GM19324 (cell line): ENCODE data around the gene RPS6KA5.

Experiments
- ATAC-seq: cut with Tn5 transposase; IDR thresholded peaks from one replicate; pipeline ENCODE4 v1.9.1; 2021; ENCODE audit warnings: mild to moderate bottlenecking, moderate library complexity; ENCODE audit not compliant: unreplicated experiment, low FRiP score

RPS6KA5 gene

DNA sequence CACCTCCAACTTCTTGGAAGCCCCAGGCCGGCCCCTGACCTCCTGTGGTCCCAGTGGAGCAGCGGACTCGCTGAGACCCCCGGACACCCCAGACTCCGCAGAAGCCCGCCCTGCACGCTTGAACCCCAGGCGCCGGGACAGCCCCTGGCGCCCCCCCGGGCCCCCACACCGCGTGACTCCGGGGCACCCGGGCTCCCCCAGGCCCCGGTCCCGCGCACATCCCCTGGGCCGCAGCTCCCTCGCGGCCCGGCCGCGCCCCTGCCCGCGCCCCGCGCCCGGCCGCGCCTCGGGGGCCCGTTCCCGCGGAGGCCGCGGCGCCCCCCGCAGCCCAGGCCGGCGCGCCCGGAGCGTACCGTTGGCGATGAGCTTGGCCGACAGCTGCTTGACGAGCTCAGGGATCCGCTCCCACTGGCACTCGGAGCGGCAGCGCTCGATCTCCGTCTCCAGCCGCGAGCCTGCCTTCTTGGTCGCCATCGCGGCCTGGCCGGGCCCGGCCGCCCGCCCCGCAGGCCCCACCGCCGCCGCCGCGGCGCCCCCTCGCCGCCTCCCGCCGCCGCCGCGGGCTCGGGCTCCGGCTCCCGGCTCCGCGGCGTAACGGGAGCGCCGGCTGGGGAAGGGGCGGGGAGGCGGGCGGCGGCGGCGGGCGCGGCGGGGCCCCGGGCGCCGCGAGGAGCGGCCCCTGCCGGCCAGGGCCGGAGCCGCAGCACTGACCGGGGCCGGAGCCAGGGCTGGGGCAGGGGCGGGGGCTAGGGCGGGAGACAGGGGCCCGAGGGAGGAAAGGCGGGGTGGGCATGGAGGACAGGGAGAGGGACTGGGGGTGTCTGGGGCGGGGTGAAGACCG, 244.4 kb downstream of the RPS6KA5 start, which contains the start of gene TTC7B:
Gene TTC7B (minus strand): TSS at position 609 of the 841 bp plus-strand sequence. CDS start 135 bp downstream, at position 474.
- ATAC-seq: peak; percentile 51

DNA sequence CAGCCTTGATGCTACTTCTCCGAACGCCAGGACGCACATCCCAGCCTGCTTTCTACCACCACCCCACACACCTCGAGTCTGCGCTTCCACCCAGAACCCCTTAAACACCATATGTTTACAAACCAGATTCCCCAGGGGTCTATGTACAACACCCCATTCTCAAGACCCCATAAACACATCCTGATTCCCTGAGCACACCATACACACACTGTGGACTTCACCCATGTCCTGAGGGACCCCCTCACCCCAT, 244.9 kb downstream of the RPS6KA5 start:
- no peak for ATAC-seq

DNA sequence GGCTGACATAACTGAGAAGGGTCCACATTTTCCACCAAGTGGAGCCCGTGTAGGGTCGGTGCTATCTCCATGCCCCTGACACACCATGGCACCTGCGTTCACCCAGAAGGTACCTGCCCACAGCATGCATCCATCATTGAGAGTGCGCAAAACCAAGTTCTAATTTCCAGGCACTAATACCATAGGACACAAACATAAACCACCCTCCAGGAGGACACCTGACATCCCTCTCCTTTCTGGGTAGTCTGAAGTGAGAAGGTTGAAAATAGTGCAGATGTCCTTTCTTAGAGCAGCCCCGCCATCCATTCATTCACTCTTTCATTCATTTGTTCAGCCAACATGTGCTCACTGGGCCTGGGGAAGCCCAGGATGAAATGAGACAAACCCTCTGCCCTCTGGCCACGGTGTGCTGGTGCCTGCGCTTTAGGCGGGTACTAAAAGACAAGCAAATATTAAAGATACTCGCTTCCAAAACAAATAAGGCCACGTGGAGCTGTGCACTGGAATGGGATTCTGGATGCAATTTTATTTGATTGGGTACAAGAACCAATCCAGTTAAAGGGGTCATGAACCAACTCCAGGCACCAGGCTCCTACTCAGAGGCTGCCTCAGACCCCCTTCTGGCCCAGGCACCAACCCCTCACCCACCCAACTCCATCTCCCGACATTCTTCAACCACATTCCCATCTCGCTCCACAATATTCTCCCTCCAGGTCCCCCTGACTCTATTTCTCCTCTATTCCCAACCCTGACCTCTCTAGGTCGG, 245.5 kb downstream of the RPS6KA5 start:
- ATAC-seq: no peak

DNA sequence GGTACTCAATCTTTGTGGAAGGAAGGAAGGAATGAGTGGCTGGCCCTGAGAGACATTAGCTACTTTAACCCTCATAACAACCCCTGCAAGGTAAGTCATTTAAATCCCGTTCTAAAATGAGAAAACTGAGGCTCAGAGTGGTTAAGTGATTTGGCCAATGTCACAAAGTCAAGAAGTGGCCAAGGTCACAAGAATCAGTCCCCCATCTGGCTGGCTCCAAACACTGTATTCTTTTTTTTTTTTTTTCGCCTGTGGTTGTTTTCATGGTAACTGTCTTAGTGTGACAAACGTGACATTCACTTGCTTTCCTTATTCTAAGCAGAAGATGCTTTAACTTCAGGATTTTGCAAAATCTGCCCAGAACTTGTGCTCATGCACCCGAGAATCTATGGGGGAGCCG, 247.0 kb downstream of the RPS6KA5 start:
- ATAC-seq: no peak

DNA sequence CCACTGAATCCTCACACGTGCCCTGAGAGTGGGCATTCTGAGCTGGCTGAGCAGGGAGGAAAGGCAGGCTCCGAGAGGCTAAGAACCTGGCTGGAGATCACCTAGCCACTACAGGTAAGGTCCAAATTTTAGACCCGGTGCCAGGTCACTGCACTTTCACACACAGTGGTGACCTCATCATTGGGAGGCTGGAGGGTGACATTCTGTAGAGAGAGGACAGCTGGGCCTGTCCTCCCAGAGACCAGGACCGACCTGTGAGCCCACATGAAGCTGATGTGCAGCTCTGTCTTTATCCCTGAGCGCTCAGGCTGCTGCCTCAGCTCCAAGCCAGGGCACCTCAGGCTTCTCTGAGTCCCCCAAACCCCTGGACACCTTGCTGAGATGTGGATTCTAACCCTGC, 248.3 kb downstream of the RPS6KA5 start:
- no peak for ATAC-seq

DNA sequence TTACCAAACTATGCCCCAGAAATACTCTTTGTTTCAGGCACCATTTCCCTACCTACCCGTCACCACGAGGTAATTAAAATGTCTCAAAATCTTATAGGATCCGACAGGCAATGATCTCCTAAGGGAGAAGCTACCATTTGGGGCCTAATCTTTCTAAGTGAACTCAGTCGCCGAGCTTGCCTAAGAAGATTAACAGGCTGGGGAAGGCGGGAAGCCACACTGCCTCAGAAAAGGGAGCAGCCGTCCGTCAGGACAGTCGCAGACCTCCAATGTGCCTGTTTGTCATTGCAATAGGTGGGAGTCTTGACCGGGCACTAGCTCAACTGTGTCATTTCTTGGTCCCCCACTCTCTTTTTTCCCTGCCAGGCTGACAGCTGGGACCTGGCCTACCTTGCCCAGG, 248.8 kb downstream of the RPS6KA5 start:
- no peak for ATAC-seq

DNA sequence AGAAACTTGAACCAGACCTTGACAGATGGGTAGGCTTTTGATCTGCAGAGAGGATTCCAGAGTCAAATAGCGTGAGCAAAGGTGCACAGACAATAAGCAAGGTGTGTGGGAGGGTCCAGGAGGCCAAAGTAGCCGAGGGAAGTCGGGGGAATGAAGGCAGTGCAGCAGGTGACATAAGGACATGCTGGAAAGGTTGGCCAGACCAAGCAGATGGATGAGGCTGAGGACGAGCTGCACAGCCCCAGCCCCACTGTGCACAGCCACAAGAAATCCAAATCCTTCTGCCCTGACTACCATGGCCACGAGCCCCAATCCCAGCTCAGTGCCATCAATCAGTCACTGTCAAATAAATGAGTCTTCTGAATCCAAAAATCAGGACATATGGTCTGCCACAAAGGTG, 249.6 kb downstream of the RPS6KA5 start:
- ATAC-seq: no peak

DNA sequence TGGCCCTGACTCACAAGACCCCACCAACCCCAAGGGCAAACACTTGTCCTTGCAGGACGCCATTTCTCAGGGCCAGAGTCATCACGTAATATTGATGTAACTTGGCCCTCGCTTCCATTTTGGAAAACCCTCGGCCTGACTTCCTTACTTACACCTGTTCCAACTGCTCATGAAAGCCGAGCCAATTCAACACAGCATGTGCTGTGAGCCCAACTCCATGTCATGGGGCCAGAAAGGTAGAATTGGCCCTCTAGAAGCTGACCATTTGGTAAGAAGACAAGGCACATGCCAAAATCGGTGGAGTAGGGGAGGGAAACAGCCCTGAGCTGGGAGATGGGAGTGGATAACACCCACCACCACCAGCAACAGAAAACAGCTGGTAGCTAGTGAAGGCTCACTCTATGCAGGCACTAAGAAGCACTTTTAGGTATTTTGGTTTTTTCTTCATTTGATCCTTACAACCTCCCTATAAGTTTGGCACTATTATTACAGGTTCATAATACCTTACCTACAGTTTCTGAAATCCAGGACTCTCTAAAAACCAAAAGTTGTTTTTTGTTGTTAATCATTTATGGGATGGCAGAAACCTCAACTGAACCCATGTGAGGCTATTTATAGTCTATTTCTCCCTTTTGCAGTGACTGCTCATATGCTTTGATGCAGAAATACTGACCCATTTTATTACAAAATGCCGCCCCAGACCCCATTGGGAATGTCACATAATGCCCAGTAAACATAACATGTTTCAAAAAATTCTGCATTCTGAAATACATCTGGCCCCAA, 250.7 kb downstream of the RPS6KA5 start:
- ATAC-seq: no peak

DNA sequence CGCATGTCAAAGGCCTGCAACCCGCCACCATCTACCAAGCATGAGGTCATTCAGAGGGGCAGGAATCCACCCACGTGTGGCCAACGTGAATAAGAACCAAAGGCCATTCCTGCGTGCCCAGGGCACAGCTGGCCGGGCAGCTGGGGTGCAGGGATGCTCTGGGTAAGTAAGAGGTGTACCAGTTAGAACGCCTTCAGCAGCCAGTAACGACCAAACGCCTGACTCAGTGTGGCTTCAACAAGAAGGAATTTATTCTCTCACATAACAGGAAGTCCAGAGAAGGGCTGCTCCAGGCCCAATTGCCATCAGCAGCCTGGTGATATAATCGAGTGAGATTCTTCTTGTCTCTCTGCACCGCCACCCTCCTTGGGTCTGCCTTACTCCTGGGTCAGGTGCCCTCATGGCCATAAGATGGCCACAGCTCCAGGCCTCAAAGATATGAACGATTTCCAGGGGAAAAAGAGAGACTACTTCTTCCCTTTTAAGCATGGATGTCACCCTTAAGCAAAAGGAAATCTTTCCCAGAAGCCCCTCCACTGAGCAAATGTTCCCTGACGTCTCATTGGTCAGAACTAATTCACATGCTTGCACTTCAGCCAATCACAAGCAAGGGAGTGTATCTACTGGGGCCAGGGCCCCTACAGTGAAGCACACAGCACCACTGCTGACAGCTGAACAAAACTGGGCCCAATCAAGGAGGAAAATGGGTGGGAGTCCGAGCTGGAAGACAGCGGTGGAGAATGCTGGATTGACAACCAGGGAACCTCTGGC, 251.5 kb downstream of the RPS6KA5 start:
- ATAC-seq: no peak

DNA sequence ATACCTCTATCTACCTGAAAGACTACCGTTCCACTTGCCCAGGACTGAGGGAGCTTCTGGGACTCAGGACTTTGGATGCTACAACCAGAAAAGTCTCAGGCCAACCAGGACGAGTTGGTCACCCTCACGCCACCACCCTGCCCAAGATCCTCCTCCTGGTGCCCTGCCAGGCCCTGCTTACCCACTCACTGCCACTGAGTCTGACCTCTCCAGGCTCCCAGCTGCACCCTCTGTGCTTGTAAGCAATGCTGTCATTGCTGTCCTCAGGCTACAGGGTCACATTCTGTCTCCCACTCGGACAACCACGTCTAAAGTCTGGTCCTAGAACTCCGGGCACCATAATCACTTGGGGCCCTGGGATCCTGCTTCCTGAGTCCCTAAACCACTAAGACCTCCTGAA, 253.4 kb downstream of the RPS6KA5 start:
- ATAC-seq: no peak

DNA sequence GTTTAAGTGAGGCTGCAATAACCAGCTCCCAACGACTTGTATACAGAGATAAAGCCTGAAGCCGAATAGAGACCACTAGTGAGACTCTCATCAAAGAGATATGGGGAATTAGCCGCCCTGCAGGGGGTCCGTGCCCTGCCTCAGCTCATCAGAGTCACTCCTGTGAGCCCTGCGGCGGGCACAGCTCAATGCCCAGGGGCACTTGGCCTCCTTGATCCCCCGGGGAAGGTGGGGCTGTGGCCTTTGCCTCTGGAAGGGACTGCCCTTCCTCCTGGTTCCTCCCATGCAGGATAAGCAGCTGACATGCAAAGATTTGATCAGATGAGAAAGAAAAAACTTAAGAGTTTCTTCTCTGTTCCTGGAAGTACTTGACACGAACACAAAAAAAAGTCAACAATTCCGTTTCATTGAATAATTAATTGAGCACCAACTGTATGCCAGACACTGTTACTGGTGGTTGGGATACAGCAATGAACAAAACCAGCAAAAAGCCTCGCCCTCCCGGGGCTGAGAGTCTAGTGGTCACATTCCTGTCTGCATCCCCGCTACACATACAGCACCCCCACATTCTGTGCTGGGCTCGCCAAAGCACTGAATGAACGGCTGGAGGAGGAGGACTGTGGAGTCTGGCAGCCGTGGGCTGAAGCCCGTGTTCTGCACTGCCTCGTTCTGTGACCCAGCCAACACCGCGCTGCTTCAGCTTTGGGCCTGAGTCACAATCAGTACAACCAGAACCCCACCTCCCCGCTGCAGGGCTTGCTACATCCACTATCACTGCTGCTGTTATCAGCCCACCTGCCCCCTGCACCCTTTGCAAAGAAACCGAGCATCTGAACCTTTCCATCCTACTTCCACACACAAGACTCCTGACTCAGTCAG, 254.5 kb downstream of the RPS6KA5 start:
- no peak for ATAC-seq

DNA sequence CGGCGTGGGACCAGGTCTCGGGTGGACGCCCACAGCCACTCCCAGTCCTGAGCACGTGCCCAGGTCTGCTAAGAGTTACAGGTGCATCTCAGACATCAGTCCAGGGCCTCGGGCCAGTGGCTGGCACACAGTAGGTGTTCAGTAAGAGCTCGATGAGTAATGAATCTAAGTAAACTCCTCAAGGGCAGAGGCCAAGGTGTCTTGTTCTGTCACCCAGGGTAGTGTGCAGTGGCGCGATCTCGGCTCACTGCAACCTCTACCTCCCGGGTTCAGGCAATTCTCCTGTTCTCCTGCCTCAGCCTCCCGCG, 255.4 kb downstream of the RPS6KA5 start:
- ATAC-seq: no peak

DNA sequence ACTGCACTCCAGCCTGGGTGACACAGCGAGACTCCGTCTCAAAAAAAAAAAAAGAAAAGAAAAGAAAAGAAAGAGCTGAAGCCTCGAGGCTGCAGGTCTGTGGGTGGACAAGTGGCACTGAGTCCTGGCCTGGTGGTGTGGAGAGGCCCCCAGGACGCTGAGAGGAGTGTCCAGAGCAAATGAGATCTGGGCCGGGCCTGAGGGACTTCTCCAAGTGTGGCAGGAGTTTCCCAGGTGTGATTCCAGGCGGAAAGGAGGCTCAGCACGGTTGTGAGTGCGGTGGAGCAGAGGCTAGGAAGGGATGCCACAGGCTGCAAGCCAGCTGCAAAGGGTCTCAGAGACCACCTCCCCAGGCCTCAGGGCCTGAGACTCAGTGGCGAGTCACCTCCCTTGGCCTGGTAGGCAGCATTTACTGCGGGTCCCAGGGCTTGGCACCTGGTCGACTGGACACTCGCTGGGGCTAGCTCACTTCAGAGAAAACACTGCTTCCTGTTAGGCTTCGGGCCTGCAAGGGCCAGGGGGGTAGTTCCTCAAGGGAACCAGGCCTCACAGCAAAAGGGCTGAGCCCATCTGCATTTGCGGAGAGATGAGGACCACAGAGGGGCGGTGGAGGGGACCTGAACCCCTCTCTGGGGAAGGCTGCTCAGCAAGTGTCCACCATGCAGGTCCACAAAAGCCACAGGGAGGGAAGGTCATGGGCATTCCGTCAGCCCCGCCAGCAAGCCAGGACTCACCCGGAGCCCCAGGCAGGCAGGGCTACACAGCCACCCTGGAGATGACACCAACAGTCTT, 256.0 kb downstream of the RPS6KA5 start:
- ATAC-seq: no peak

DNA sequence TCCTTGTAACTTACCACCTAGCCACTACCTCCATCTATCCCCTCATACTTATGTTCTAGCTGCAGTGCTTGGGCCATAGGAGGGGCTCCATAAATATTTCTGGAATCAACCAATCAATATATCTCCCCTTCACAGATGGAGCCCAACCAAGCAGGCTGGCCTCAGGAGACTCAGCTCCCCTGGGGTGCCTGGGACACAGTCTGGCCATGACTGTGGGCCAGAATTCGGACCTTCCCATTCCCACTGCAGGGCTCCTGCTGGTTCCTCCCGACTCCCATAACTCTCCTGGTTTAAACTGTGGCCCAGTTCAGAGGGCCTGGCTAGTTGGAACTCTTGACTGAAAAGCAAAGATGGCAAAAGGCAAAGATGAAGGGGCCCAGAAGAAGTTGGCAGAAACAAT, 257.2 kb downstream of the RPS6KA5 start:
- ATAC-seq: no peak

DNA sequence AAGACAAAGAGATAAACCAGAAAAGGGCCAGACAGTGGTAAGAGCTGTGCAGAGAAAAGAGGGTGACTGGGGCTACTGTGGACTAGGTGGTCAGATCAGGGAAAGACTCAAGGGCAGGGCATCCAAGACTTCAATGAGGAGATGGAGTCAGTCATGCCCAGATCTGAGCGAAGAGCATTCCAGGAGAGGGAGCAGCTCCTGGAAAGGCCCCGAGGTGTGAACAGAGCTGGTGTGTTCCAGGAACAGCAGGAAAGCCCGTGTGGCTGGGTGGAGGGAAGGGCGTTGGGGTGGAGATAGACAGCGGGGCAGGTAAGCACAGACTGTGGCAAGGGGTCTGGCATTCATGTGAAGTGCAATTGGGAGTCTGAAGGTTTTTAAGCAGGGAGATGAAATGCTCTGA, 261.0 kb downstream of the RPS6KA5 start:
- ATAC-seq: no peak

DNA sequence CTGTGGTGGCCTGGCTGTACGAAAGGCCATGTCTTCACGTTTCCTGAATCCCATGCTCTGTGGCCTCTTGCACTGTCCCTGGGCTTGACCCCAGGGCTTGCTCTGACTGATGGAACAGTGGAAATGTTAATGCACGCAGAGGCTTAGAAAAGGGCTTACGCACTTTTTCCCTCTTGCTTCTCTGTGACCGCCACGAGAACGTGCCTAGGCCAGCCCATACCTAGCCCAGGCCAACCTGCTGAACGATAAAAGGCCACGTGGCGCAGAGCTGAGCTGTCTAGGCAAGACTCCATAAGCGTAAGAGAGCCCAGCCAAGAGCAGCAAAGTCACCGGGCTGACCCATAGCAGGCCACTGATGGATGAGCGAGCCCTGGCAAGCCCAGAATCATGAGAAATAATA, 262.5 kb downstream of the RPS6KA5 start:
- ATAC-seq: no peak
